ENCODE results near the gene METTL16.
A peak's percentile ranks its signal among the peaks of the same experiment; 100 is the strongest.

The METTL16 gene

DNA sequence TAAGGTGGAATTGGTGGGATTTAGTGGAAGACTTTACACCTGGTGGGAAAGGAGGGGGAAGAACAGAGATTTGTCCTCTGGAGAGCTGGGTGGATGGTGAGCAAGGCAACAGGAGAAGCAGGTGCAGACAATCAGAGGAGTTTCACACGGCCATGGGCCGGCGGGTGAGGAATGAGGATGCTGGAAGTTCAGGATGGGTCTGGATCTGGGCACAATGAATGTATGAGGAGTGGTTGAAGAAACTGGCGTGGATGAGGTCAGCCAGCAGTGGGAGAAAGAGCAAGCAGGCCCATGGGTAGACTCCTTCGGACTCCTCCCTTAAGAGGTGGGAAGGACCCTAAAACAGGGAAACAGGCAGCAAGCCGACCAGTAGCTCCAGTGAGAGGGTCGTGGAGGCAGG is 100.7 kb downstream of the METTL16 start:
- DNase-seq: no peak

DNA sequence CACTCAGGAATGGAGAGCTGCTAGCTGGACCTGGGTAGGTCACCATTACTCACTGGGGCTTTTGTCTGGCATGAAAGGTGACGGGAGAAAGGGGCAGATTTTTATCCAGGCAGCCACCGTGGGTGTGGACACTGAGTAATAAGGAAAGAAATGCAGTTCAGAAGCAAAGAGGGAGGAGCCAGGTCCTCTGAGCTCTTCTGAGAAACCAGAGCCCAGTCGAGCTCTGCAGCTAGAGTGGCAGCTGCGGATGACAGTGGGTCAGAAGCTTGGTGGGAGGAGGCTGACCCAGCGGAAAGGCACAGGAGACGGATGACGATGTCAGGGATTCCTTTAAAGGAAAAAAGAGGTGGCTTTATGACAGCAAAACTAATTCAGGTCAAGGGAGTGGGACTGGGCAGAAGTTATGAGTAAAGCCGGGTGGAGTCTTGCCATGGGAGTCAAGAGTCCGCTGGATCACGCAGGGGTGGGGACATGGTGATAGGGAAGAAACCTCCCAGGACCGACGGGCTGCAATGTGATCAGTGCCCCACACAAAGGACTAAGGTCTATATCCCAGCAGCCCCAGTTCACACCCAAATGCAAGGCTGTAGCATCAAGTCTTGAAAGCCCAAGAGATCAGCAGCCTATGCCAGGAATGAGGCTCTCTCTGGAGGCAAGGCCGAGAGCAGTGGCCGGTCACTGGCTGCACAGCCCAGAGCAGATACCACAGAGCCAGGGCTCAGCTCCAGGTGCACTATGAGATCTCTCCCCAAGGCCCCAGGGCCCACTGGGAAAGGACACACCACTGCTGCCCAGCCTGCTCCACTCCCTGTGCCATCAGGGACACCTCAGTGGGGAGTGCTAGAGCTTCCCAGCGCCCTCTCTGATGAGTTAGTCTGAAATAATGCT is 104.5 kb downstream of the METTL16 start:
- DNase-seq: no peak

DNA sequence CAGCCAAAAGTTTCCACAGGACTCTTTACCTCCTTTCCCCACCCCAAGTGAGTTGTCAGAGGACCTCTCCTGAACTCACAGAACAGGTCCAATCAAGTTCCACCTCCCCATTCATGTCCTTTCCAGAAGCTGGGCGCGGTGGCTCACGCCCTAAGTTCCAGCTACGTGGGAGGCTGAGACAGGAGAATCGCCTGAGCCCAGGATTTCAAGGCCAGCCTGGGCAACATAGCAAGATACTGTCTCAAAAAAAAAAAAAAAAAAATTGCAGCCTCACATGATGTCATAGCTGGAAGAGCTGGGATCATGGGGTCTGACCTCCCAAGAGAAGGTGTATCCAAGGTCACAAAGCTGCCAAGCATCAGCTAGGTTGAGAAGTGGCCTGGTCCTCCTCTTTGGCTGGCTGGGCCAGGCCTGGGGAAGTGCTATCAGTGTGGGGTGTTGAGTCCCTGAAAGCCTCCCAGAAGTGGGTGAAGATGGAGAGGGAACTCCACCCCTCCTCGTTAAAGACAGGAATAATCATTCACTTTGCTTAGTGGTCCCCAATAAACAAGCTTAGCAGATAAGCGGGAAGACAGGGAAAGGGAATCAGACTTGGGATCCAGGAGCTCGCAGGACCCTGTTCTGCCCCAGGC is 105.3 kb downstream of the METTL16 start:
- DNase-seq: no peak

DNA sequence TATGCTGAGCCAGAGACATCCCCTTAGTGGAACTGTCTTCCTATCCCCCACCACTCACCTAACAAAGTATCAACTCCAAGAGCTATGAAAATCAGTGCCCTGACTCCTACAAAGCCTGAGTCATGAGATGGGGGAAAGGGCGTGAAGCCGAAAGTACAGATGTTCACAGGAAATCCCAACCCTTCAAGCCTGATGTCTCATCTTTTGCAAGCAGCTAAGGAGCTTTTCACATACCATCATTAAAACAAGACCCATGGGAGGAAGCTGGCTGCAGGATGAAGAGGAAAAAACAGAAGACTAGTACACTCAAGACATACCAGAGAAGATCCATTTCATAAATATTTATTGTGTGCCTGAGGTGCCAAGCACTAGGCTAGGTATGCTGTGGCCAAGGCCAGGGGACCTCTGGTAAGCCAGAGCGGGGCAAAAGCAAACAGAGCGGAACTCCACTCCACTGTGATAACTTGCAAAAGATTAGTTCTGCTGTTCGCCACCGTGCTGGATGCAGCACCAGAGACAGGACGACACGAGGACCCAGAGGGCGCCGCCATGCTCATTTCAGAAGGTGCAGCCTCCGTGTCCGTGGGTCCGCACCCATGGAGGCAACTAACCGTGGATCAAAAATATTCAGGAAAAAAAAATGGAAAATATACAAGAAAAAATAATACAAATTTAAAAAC is 106.3 kb downstream of the METTL16 start:
- no peak for DNase-seq

DNA sequence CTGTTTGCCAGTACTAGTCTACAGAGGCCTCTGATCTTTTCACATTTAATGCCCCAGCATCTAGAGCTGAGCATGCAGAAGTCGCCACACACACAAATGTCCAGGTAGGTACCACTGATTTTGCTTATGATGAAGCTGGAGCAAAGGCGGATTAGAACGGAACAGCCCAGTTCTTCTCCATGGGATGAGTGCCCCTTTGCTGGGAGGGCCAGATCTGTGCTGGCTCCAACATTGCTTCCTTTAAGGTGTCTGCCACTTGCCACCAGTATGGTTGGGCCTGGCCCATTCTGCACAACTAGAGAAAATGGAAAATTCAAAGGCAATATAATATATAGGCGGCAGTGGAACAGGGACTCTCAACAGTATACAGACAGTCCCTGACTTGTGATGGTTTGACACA is 108.6 kb downstream of the METTL16 start:
- DNase-seq: no peak

DNA sequence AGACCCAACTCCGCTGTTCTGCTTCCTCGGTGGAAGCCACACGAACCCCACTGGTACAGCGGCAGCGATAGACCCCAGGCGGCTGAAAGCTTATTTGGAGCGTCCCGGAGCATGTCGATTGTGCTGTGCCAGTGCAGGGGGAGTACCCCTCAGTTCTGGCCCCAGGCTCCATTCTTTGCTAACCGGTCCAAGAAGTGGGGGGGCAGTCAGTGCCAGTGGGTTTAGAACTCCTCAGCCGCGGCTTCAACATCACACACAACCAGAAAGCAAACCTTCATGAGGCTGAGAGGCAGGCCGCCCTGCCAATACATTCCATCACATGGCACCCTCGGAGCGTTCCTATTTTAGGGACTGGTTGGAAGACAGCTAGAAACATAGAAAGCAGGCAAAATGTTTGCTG is 109.1 kb downstream of the METTL16 start:
- no peak for DNase-seq

DNA sequence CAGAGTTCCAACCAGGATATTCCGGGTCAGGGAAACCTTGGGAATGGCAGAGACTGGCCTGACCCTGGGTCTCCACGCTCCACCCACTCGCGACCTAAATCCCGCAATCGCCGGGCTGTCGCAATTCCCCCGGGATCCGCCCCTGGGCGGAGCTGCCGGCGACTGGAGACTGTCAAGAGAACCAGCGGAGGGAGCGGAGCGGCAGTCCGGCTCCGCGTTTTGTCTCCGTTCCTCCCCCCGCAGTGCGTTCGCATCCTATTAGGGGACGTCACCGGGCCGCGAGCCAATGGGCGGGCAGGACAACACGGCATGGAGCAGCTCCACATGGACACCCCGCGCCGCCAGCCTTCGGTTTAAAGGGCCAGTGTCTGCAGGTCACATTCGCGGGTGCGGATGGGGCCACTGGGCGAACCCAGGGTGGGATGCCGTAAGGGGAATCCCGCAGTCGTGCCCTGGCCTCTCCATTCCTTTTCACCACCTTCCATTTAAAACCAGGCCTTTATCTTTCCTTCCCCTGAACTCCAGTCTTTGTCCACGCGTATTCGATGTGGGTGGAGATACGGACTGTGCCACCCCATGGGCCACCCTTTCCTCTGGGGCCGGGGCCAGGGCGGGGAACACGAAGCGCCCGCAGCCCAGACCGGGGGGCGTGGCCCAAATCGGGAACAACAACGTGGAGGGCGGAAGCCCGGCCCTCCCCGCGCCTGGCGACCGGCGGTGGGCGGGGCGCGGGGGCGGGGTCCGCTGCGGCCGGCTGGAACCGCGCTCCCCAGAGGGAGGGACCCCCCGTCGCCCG is 110.1 kb downstream of the METTL16 start:
- peak; percentile 97 to 99 for DNase-seq

DNA sequence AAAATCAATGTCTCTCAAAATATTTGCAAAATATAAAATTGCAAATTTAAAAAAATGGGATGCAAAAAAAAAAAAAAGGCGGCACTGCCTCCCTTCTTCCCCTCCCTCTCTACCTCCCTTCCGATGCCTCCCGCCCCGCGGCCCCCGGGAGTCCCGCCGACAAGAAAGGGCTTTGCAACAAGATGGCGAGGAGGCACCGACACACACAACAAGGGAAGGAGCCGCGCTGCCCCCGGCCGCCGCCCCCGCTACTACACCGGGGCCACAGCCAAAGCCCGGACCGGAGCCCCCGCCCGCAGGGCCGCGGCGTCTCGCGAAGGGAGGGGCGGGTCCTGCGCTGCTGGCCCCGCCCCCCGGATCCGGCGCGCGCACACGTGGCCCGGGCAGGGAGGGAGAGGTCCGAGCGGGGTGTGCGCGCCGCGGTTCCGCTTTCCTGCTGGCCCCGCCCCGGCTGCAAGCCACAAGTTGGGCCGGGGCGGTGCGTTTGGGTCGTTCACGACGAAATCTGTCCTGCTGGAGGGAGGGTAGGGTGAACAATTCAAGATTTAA is 110.7 kb downstream of the METTL16 start, which contains the start of gene MNT:
Gene MNT (minus strand): TSS at position 184 of the 549 bp plus-strand sequence. CDS start 348 bp downstream, outside the sequence.
- peak; percentile 80 to 96 for DNase-seq

DNA sequence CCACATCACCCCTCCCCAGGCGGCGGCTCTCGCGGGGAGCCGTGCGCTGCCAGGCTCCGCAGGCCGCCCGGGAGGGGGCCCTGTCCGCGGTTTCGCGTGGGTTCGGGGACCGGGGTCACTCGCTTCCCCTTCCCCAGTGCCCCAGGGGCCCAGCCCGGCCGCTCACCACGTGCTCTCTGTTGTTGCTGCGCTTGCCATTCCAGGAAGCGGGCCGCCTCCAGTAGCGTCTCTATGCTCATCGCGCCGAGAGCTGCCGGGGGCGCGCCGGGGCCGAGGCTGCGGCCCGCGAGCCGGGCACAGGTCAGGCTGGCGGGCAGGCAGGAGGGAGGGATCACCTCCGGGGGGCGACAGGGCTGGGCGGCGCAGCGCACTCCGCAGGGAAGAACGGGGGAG is 111.2 kb downstream of the METTL16 start:
- DNase-seq: peak; percentile 13 to 60

DNA sequence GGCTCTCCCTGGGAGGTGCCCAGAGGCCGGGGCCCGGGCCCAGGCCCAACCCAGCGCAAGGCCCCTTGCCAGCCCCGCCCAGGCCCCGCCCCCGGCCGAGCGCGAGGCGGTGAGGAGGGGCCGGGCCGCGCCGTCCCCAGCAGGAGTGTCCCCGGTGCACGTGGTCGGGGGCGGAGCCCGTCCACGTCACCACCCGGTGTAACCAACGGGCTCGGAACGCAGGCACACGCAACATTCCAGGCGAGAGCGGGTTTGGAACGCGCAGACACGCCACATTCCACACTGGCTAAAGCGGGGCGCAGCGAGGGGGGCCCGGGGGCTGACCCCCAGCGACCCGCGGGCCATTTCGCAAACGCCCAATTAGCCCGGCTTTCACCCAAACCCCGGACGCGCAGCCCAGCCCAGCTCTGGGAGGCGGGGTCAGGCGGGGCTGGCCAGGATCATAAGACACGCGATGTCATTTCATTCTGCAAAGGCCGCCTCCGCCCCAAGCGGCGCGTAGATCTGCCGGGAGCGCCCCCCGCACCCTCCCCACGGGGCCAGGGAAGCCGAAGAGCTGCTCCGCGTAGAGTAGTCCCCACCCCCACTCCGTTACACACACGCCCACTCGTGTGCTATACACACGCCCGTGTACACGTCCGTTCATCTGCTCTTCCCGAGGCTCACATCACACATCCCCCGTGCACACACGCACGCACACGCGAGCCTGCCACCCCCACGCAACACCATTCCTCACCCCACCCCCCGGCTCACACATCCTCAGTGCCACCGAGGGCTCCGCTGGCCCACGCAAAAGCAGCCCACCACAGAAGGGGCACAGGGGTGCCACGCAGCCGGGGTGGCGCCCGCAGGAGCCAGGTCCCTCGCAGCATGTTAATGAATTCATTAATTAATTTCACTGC is 111.9 kb downstream of the METTL16 start:
- peak; percentile 88 to 95 for DNase-seq

DNA sequence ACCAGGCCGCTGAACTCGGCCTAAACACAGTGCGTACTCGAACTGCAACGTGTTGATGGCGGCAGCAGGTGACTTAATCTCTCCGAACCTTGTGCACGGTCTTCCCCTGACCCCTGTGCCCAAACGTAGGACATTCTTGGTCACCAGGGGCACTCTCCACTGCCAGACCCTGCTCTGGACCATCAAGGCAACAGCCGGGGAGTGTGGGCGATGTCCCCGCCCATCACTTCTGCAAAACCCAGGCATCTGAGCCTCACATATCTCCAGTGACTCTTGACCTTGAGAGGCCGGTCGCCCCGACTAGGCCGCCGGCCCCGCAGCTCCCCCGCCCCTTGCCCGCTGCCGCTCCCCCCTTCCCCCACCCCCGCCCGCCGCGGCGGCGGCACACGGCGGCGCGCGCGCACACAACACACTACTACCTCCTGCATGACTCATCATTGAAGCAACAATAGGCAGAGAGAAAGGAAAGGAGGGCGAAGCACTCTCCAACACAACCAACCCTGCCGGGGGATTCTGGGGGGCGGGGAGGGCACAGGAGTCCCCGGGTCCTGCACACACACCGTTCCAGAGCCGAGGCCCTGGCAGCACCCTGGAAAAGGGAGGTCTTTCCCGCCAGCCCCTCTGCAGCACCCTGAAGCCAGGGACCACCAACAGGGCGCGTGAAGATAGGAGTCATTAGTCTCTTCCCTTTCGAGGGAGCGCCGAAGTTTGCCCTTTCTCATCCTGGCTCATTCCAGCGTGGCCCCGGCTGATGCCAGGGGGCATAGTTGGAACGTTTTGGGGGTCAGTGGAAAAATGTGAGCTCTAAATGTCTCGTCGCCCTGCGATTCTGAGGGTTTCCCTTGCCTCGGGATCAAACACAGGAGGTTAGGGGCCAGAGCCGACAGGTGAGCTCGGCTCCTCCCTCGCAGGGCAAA is 112.8 kb downstream of the METTL16 start:
- DNase-seq: peak in 1 of 2 experiments; percentile 43

DNA sequence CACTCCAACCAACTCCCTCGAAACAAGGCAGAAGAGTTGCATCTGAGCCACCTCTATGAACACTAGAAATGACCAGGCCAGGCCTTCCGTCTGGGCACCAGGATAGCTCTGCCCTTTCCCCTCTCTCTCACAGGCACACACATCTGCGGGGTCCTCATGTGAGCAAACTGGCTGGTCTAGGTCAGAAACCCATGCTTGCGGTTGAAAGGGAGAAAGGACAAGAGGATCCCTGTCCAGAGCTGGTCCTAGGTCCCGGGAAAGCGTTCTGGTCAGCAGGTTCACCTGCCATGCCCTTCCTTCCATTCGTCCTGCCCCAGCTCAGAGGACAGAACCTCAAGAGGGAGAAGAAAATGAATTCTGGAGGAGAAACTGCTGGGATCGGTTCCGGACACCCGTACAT is 113.5 kb downstream of the METTL16 start:
- DNase-seq: no peak

DNA sequence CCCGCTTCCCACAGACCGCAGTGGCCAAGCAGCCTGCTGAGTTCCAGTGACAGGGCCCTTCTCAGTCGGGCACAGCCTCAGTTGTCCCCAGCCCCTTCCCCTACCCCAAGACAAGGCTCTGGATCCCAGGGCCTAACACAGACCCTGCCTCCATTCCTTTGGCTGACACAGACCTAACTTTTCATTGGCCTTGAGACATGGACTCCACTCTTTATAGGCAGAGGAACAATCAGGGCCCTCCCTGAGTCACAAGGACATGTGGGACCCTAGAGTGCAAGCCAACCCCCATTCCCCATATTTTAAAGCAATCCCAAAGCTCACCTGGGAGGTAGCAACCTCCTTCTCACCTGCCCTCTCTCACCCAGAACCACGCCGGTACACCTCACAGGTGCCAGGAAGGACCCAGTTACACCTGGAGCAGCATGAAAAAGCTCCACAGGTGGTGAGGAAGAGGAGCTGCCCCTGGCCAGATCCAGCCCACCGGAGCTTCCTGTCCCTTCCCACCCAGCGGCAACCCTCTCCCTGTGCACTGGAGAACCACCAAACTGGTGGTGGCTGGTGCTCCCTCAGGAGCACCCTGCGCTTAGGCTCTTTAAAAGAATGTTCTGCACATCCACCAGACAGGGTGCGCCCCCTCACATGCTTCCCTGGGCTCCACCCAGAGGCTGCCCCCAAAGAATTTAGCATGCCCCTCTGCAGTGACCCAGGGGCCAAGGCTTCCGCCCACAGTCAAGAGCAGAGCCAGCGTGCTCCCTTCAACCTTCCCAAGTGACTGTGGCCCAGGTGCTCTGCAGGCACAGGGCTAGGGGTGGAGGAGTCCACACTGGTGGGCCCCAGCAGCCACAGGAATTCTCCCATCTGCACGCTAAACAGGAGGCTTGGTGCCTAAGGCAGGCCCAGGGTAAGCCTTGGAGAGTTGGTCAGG is 114.2 kb downstream of the METTL16 start:
- DNase-seq: no peak

DNA sequence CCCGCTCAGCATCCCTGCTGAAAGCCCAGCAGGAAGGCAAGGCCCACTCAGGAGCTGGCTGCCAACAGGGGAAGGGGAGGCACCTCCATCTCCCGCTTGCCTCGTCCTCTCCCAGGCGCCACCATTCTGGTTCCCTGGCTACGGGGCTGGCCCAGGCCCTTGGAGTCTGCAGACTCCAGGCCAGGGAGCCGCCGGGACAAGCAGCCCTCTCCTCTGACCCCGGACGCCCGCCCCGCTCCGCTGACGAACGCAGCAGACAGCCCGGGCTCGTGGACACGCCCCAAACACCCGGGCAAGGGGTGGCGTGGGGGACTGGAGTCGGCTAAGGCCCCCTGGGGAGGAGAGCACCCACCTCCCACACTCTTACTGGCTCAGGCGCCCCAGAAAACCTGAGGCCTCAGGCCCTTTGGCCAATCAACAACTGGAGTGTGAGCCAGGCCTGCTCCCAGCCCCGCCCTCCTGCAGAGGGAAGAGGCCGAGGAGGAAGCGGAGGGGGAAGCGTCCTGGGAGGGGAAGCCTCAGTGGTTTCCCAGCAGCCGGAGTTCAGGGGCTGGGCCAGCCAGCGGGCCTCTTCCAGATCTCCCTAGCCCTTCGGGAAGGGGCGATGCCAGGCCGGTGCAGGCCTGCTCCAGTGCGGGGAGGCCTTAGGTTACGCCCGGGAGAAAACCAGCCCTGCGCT is 115.0 kb downstream of the METTL16 start:
- no peak for DNase-seq

DNA sequence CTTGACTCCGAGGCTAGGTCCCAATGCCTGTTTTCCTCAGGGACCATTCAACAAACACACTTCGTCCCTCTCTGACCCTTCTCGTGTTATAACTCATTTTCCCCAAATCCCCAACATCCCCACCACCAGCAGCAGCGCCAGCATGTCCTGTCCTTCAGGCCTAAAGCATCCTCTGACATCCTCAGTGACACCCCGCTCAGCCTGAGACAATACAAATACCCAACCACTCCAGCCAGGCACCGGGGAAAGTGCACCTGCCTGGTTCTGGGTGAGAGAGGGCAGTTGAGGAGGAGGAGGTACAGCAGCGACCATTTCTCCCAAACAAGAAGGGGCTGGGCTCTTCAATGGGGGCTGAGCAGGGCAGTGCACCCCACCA is 115.5 kb downstream of the METTL16 start:
- DNase-seq: no peak

DNA sequence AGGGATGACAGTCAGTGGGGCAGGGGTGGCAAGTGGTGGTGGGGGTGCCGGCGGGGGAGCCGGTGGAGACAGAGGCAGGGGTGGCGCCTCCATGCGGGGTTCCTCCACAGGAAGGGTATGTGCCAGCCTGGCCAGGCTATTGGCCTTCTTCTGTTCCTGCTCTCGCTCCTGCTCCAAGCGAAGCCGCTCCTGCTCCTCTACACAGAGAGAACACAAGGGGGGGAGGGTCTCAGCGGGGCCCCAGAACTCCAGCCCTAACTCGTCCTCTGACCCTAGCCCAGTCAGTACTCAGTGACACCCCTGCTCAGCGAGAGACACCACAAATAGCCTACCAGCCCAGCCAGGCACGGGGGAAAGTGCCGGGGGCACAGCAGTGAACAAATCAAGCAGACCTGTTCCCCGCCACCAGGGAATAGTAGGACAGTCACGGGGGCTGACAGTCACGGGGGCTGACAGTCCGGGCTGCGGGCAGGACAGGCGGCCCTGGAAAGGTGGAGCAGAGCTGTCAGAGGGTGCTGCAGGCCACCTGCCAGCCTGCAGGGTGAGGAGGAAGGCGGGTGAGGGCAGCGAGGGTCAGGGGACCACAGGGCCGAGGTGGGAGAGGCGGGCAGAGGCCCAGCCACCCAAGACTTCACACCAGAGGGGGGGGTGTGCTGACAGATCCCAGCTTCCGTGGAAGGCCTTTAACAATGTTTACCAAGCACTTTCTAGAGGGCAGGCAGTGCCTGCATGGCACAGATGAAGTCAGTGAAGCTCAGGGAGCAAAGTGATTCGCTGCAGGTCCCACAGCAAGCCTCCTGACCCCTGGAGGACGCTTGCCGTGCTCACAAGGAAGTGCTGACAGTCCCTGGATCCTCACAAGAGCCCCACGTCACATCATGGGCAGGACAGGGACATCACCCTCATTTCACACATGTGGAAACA is 116.2 kb downstream of the METTL16 start:
- no peak for DNase-seq

DNA sequence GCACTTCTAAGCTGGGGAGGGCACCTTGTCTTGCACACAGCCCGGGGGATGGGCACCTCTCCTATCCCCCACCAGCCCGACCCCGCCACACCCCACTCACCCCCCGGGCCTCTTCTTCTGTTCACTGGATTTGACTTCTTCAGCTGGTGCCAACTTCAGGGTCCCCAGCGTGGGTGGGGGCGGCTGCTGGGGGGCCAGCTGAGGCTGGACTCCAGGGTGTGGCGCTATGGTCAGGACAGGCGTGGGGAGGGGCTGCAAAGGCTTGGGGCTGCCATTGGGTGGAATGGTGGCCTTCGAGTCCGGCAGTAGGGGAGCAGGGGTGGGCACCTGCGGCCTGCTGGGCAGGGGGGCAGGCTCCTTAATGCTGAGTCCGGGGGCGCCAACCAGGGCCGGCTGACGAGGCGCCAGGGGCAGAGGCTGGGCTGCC is 116.9 kb downstream of the METTL16 start:
- DNase-seq: no peak
